ENCODE measurements around the gene TXNDC15.
"Not testable (repeated sequence)": the region's sequence is repeated elsewhere in the genome, so short reads cannot be mapped to it uniquely, and the experiment has no call there.

Gene TXNDC15

GRCh38 chr5:134878403-134878802 lies 4.2 kb downstream of the TXNDC15 start:
- no peak for DNase-seq (ENCODE audit: low spot score)

DNA sequence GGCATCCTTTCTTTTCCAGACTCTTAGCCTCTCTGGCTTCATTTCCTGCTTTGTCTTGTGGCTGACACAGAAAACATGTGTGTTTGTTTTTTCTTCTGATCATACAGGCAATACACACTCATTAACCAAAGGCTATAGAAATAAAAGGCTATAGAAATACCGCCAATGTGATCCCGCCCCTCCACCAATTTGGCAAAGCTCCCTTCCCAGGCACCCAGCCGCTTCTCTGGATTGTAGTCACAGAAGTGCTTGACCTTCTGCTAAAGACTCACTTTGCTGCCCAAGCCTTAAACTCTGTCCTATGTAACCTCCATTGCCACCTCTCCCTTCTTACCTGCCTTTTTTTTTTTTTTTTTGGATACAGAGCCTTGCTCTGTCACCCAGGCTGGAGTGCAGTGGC lies 5.3 kb downstream of the TXNDC15 start:
- DNase-seq (ENCODE audit: low spot score): no peak

DNA sequence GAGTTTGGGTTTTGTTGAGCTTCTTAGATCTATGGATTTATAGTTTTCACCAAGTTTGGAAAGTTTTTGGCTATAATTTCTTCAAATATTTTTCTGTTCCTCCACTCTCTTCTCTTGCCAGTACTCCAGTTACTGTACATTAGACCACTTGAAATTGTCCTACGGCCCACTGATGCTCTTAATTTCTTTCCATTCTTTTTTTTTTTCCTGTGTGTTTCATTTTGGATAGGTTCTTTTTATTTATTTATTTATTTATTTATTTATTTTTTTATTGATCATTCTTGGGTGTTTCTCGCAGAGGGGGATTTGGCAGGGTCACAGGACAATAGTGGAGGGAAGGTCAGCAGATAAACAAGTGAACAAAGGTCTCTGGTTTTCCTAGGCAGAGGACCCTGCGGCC lies 6.8 kb downstream of the TXNDC15 start:
- DNase-seq (ENCODE audit: low spot score): not testable (repeated sequence)

- not testable (repeated sequence) for DNase-seq (ENCODE audit: low spot score)
Observed at GRCh38 chr5:134881711-134882110, 7.5 kb downstream of the TXNDC15 start.

GRCh38 chr5:134887593-134888159 lies 13.5 kb downstream of the TXNDC15 start:
- no peak for DNase-seq (ENCODE audit: low spot score)

DNA sequence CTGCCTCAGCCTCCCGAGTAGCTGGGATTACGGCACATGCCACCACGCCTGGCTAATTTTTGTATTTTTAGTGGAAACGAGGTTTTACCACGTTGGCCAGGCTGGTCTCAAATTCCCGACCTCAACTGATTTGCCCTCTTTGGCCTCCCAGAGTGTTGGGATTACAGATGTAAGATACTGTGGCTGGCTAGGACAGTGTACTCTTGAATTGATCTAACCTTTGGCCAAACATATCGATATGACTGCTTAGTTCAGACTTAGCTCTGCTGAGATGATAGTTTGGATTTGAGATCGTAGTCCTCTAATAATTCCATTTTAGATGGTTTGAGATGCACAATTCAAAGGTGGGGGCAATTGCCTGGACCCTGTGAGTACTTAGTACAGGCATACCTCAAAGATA lies 15.2 kb downstream of the TXNDC15 start:
- no peak for DNase-seq (ENCODE audit: low spot score)

- no peak for DNase-seq (ENCODE audit: low spot score)
Observed at GRCh38 chr5:134891473-134891872, 17.3 kb downstream of the TXNDC15 start.

GRCh38 chr5:134892282-134892681 lies 18.1 kb downstream of the TXNDC15 start:
- no peak for DNase-seq (ENCODE audit: low spot score)

GRCh38 chr5:134892926-134893325 lies 18.8 kb downstream of the TXNDC15 start:
- no peak for DNase-seq (ENCODE audit: low spot score)

DNA sequence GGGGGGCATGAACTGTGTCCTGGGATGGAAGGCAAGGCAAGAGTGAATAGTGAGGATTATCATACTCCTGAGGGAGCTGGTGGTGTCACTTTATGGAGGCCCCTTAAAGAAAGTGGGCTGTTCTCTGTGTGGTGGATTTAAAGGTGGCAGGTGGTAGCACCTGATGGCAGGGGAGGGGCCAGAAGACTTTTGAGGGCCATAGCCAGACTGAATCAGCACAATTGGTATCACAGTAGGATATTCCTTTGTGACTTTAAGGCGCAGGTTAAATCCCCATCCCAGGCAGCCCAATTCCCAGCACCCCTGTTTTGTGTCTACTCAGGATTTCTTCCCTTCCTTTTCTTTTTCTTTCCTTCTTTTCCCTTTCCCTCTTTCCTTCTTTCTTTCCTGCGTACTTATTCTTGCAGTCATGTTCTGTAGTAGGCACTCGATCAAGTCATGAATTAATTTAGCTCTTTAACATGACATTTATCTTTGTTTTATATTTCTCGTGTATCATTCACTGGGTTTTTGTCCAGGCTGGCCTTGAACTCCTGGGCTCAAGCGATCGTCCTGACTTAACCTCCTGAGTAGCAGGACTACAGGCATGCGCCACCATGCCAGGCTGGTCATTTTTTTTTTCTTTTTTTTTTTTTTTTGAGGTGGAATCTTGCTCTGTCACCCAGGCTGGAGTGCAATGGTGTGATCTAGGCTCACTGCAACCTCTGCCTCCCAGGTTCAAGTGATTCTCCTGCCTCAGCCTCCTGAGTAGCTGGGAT lies 19.8 kb downstream of the TXNDC15 start:
- no peak for DNase-seq (ENCODE audit: low spot score)

GRCh38 chr5:134902071-134902801 lies 28.1 kb downstream of the TXNDC15 start:
- no peak for DNase-seq (ENCODE audit: low spot score)

- peak; percentile 93 for DNase-seq (ENCODE audit: low spot score)
Observed at GRCh38 chr5:134904610-134905245, 30.6 kb downstream of the TXNDC15 start, which contains the start of gene PCBD2. Gene PCBD2 (plus strand): TSS chr5:134905131. CDS start chr5:134905140, 9 bp downstream.

GRCh38 chr5:134905246-134905996 lies 31.2 kb downstream of the TXNDC15 start:
- DNase-seq (ENCODE audit: low spot score): peak; percentile 75

GRCh38 chr5:134906811-134907210 lies 32.6 kb downstream of the TXNDC15 start:
- no peak for DNase-seq (ENCODE audit: low spot score)

DNA sequence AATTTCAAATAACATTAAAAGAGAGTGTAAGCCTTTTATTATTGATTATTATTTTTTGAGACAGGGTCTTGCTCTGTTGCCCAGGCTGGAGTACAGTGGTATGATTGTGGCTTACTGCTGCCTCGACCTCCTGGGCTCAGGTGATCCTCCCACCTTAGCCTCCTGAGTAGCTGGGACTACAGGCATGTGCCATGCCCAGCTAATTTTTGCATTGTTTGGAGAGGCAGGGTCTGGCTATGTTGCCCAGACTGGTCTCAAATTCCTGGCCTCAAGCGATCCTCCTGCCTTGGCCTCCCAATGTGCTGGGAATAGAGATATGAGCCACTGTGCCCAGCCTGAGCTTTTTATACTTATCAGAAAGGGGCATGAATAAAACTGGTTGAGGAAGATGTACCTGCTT lies 36.6 kb downstream of the TXNDC15 start:
- not testable (repeated sequence) for DNase-seq (ENCODE audit: low spot score)

- DNase-seq (ENCODE audit: low spot score): no peak
Observed at GRCh38 chr5:134911285-134912206, 37.4 kb downstream of the TXNDC15 start.

GRCh38 chr5:134913254-134913653 lies 39.1 kb downstream of the TXNDC15 start:
- no peak for DNase-seq (ENCODE audit: low spot score)

DNA sequence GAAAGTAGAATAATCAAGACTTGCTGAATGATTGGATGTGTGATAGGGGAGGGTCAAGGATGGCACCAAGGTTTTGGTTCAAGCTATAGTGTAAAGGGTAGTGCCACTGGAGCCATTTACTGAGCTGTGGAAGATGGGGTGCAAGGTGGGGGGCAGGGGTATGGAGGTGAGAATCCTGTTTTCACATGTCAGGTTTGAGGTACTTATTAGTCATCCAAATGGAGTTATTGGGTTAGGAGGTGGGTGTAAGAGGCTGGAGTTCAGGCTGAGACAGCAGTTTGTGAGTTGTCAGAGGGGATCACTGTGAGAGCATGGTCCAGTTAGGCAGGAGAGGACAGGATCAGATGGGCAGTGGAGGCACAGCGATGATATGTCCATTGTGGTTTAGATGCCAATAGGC lies 39.6 kb downstream of the TXNDC15 start:
- no peak for DNase-seq (ENCODE audit: low spot score)

- no peak for DNase-seq (ENCODE audit: low spot score)
Observed at GRCh38 chr5:134917070-134917815, 43.1 kb downstream of the TXNDC15 start.

DNA sequence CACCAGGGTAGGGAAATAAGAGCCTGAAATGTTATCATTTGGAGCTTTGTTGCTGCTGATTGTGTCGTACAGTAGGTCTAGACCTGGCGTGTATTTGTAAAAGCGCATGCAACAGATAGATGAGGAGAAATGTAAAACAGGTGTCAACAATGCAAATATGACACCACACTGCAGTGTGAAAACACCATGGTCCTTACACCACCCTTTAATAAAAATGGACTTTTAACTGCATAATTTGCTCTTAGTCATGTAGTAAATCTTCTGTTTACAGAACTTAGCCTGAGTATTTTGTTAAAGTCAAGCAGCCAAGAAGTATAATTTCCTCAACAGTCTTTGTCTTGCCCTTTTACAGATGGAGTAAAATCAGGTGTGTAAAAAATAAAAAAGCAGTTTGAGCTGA lies 44.7 kb downstream of the TXNDC15 start:
- no peak for DNase-seq (ENCODE audit: low spot score)

All from hematopoietic multipotent progenitor cell treated with erythropoietin and hydrocortisone succinate and interleukin-3 and kit ligand, for 17 days (in vitro differentiated cells).